ENCODE measurements around the gene RASSF10.

RASSF10 gene

GRCh38 chr11:12979928-12980689 lies 29.0 kb upstream of the RASSF10 start:
- peaks cover 26% of the 10 kb centered on the region for H3K27me3 ChIP-seq (ENCODE audit: low read depth)
- H3K4me1 ChIP-seq: no peaks in the 10 kb centered on the region
- no peaks in the 10 kb centered on the region for H3K9me3 ChIP-seq
- in situ Hi-C loops (cut with MboI; ENCODE audit: low sequenced_read_pairs): no loop called here
- no peak overlapping the region for H3K4me3 ChIP-seq
- DNase-seq (ENCODE audit: low spot score in 2 of 2): no peak
- H3K36me3 ChIP-seq (replicated peaks): no peaks in the 10 kb centered on the region

GRCh38 chr11:12981676-12982522 lies 27.2 kb upstream of the RASSF10 start:
- Histone ChIP-seq H3K4me1 (no peaks in the 10 kb centered on the region), H3K9me3 (no peaks in the 10 kb centered on the region), H3K4me3 (no peak overlapping the region), H3K27me3 (ENCODE audit: low read depth) (peaks cover 19% of the 10 kb centered on the region), H3K36me3 (replicated peaks) (no peaks in the 10 kb centered on the region)
- DNase-seq (ENCODE audit: low spot score in 2 of 2): no peak
- in situ Hi-C loops (cut with MboI; ENCODE audit: low sequenced_read_pairs): no loop called here

- no peak for DNase-seq (ENCODE audit: low spot score in 2 of 2)
- H3K4me1 ChIP-seq: no peaks in the 10 kb centered on the region
- no peak overlapping the region for H3K4me3 ChIP-seq
- H3K27me3 ChIP-seq (ENCODE audit: low read depth): peaks cover 10% of the 10 kb centered on the region
- in situ Hi-C loops (cut with MboI; ENCODE audit: low sequenced_read_pairs): no loop called here
- no peaks in the 10 kb centered on the region for H3K9me3 ChIP-seq
- no peaks in the 10 kb centered on the region for H3K36me3 ChIP-seq (replicated peaks)
Measured at GRCh38 chr11:12983336-12983735, 25.8 kb upstream of the RASSF10 start.

GRCh38 chr11:12986194-12986898 lies 22.8 kb upstream of the RASSF10 start:
- Histone ChIP-seq H3K9me3 (no peaks in the 10 kb centered on the region), H3K4me3 (no peak overlapping the region), H3K36me3 (replicated peaks) (no peaks in the 10 kb centered on the region), H3K4me1 (no peaks in the 10 kb centered on the region), H3K27me3 (ENCODE audit: low read depth) (0 out of 2 replicates have a peak, but pooled peaks cover 2% of the 10 kb centered on the region)
- DNase-seq (ENCODE audit: low spot score in 2 of 2): no peak
- in situ Hi-C loops (cut with MboI; ENCODE audit: low sequenced_read_pairs): no loop called here

- Histone ChIP-seq H3K9me3 (no peaks in the 10 kb centered on the region), H3K27me3 (ENCODE audit: low read depth) (peaks cover 3% of the 10 kb centered on the region; the same call in 1 of the 2 replicates), H3K4me3 (no peak overlapping the region), H3K4me1 (no peaks in the 10 kb centered on the region), H3K36me3 (replicated peaks) (no peaks in the 10 kb centered on the region)
- no peak for DNase-seq (ENCODE audit: low spot score in 2 of 2)
- in situ Hi-C loops (cut with MboI; ENCODE audit: low sequenced_read_pairs): no loop called here
Measured at GRCh38 chr11:12989428-12990161, 19.5 kb upstream of the RASSF10 start.

GRCh38 chr11:12990162-12990480 lies 19.0 kb upstream of the RASSF10 start:
- in situ Hi-C loops (cut with MboI; ENCODE audit: low sequenced_read_pairs): no loop called here
- Histone ChIP-seq H3K4me3 (no peak overlapping the region), H3K27me3 (ENCODE audit: low read depth) (peaks cover 3% of the 10 kb centered on the region; the same call in 1 of the 2 replicates), H3K9me3 (no peaks in the 10 kb centered on the region), H3K4me1 (no peaks in the 10 kb centered on the region), H3K36me3 (replicated peaks) (no peaks in the 10 kb centered on the region)
- DNase-seq (ENCODE audit: low spot score in 2 of 2): no peak

- peaks cover 3% of the 10 kb centered on the region; the same call in 1 of the 2 replicates for H3K27me3 ChIP-seq (ENCODE audit: low read depth)
- in situ Hi-C loops (cut with MboI; ENCODE audit: low sequenced_read_pairs): no loop called here
- DNase-seq (ENCODE audit: low spot score in 2 of 2): no peak
Measured at GRCh38 chr11:12991426-12991825, 17.7 kb upstream of the RASSF10 start.

GRCh38 chr11:12993626-12994025 lies 15.5 kb upstream of the RASSF10 start:
- in situ Hi-C loops (cut with MboI; ENCODE audit: low sequenced_read_pairs): no loop called here
- H3K4me3 ChIP-seq: no peak overlapping the region
- peaks cover 3% of the 10 kb centered on the region; the same call in 1 of the 2 replicates for H3K27me3 ChIP-seq (ENCODE audit: low read depth)
- no peaks in the 10 kb centered on the region for H3K9me3 ChIP-seq
- no peaks in the 10 kb centered on the region for H3K4me1 ChIP-seq
- no peak for DNase-seq (ENCODE audit: low spot score in 2 of 2)
- no peaks in the 10 kb centered on the region for H3K36me3 ChIP-seq (replicated peaks)

More at GRCh38 chr11:12991426-12991825, 17.7 kb upstream of the RASSF10 start:
- no peaks in the 10 kb centered on the region for H3K9me3 ChIP-seq
- no peaks in the 10 kb centered on the region for H3K4me1 ChIP-seq
- no peak overlapping the region for H3K4me3 ChIP-seq
- no peaks in the 10 kb centered on the region for H3K36me3 ChIP-seq (replicated peaks)

- DNase-seq (ENCODE audit: low spot score in 2 of 2): no peak
- Histone ChIP-seq H3K36me3 (replicated peaks) (no peaks in the 10 kb centered on the region), H3K4me3 (no peak overlapping the region), H3K9me3 (no peaks in the 10 kb centered on the region), H3K27me3 (ENCODE audit: low read depth) (peaks cover 3% of the 10 kb centered on the region; the same call in 1 of the 2 replicates), H3K4me1 (no peaks in the 10 kb centered on the region)
- in situ Hi-C loops (cut with MboI; ENCODE audit: low sequenced_read_pairs): no loop called here
Measured at GRCh38 chr11:12994476-12994875, 14.6 kb upstream of the RASSF10 start.

- no peak for DNase-seq (ENCODE audit: low spot score in 2 of 2)
- no peaks in the 10 kb centered on the region for H3K4me1 ChIP-seq
- in situ Hi-C loops (cut with MboI; ENCODE audit: low sequenced_read_pairs): no loop called here
- H3K36me3 ChIP-seq (replicated peaks): no peaks in the 10 kb centered on the region
- H3K9me3 ChIP-seq: no peaks in the 10 kb centered on the region
- peaks cover 3% of the 10 kb centered on the region; the same call in 1 of the 2 replicates for H3K27me3 ChIP-seq (ENCODE audit: low read depth)
- H3K4me3 ChIP-seq: no peak overlapping the region
Measured at GRCh38 chr11:12995188-12995587, 13.9 kb upstream of the RASSF10 start.

GRCh38 chr11:12995823-12996222 lies 13.3 kb upstream of the RASSF10 start:
- Histone ChIP-seq H3K4me1 (no peaks in the 10 kb centered on the region), H3K36me3 (replicated peaks) (no peaks in the 10 kb centered on the region), H3K27me3 (ENCODE audit: low read depth) (peaks cover 3% of the 10 kb centered on the region; the same call in 1 of the 2 replicates), H3K4me3 (no peak overlapping the region), H3K9me3 (no peaks in the 10 kb centered on the region)
- in situ Hi-C loops (cut with MboI; ENCODE audit: low sequenced_read_pairs): no loop called here
- no peak for DNase-seq (ENCODE audit: low spot score in 2 of 2)

- H3K4me3 ChIP-seq: no peak overlapping the region
- in situ Hi-C loops (cut with MboI; ENCODE audit: low sequenced_read_pairs): no loop called here
- no peaks in the 10 kb centered on the region for H3K9me3 ChIP-seq
- H3K27me3 ChIP-seq (ENCODE audit: low read depth): peaks cover 3% of the 10 kb centered on the region
- H3K36me3 ChIP-seq (replicated peaks): no peaks in the 10 kb centered on the region
- H3K4me1 ChIP-seq: no peaks in the 10 kb centered on the region
- DNase-seq (ENCODE audit: low spot score in 2 of 2): no peak
Measured at GRCh38 chr11:12997168-12997567, 11.9 kb upstream of the RASSF10 start.

- Histone ChIP-seq H3K4me3 (no peak overlapping the region), H3K27me3 (ENCODE audit: low read depth) (peaks cover 3% of the 10 kb centered on the region), H3K4me1 (no peaks in the 10 kb centered on the region; the same call in 1 of the 2 replicates), H3K9me3 (no peaks in the 10 kb centered on the region), H3K36me3 (replicated peaks) (no peaks in the 10 kb centered on the region)
- peak; percentile 13 to 33 for DNase-seq (ENCODE audit: low spot score in 2 of 2)
- in situ Hi-C loops (cut with MboI; ENCODE audit: low sequenced_read_pairs): no loop called here
Measured at GRCh38 chr11:12998336-12998735, 10.8 kb upstream of the RASSF10 start.
